ENCODE results near the gene HTATIP2.
A peak's percentile ranks its signal among the peaks of the same experiment; 100 is the strongest.
"Not testable (repeated sequence)": the region's sequence is repeated elsewhere in the genome, so short reads cannot be mapped to it uniquely, and the experiment has no call there.

Gene HTATIP2

GRCh38 chr11:20363149-20363499 is 390 bp upstream of the HTATIP2 start:
- Mint-ChIP-seq H3K4me1 (peaks cover 47% of the 10 kb centered on the region), H3K4me3 (peak overlapping the region; percentile 69), H3K27ac (peak overlapping the region; percentile 80), H3K9me3 (no peaks in the 10 kb centered on the region), H3K36me3 (no peaks in the 10 kb centered on the region)
- DNase-seq (ENCODE audit: low spot score in 2 of 2) (no peak), ATAC-seq (no peak)

- H3K27ac Mint-ChIP-seq: peak overlapping the region; percentile 80
- ATAC-seq (no peak), DNase-seq (ENCODE audit: low spot score in 2 of 2) (no peak)
- H3K4me1 Mint-ChIP-seq: peaks cover 54% of the 10 kb centered on the region
- no peaks in the 10 kb centered on the region for H3K9me3 Mint-ChIP-seq
- peak overlapping the region; percentile 69 for H3K4me3 Mint-ChIP-seq
- peaks cover 9% of the 10 kb centered on the region for H3K36me3 Mint-ChIP-seq
These were observed 853 bp downstream of the HTATIP2 start for GRCh38 chr11:20364341-20364792.

GRCh38 chr11:20365465-20365864 is 2.0 kb downstream of the HTATIP2 start:
- peak overlapping the region; percentile 69 for H3K4me3 Mint-ChIP-seq
- not testable (repeated sequence) for ATAC-seq

GRCh38 chr11:20367313-20367948 is 3.9 kb downstream of the HTATIP2 start:
- peaks cover 46% of the 10 kb centered on the region for H3K4me1 Mint-ChIP-seq
- no peaks in the 10 kb centered on the region for H3K9me3 Mint-ChIP-seq
- peaks cover 27% of the 10 kb centered on the region for H3K36me3 Mint-ChIP-seq
- ATAC-seq (peak; percentile 87), DNase-seq (ENCODE audit: low spot score in 2 of 2) (peak in 1 of 2 donors; percentile 59)
- H3K4me3 Mint-ChIP-seq: peak overlapping the region; percentile 51
- peak overlapping the region; percentile 82 for H3K27ac Mint-ChIP-seq

More at GRCh38 chr11:20365465-20365864, 2.0 kb downstream of the HTATIP2 start:
- not testable (repeated sequence) for DNase-seq (ENCODE audit: low spot score in 2 of 2); H3K27ac Mint-ChIP-seq; H3K9me3 Mint-ChIP-seq
- peaks cover 52% of the 10 kb centered on the region for H3K4me1 Mint-ChIP-seq
- H3K36me3 Mint-ChIP-seq: peaks cover 11% of the 10 kb centered on the region

- no peak overlapping the region for H3K27ac Mint-ChIP-seq
- H3K36me3 Mint-ChIP-seq: peaks cover 35% of the 10 kb centered on the region
- H3K9me3 Mint-ChIP-seq: no peaks in the 10 kb centered on the region
- H3K4me3 Mint-ChIP-seq: no peak overlapping the region
- peaks cover 37% of the 10 kb centered on the region for H3K4me1 Mint-ChIP-seq
- no peak for DNase-seq (ENCODE audit: low spot score in 2 of 2)
- no peak for ATAC-seq
These were observed 4.9 kb downstream of the HTATIP2 start for GRCh38 chr11:20368438-20368837.

- Mint-ChIP-seq H3K4me1 (peaks cover 36% of the 10 kb centered on the region), H3K9me3 (no peaks in the 10 kb centered on the region), H3K4me3 (no peak overlapping the region), H3K27ac (no peak overlapping the region), H3K36me3 (peaks cover 38% of the 10 kb centered on the region)
- DNase-seq (ENCODE audit: low spot score in 2 of 2) (no peak), ATAC-seq (no peak)
These were observed 6.3 kb downstream of the HTATIP2 start for GRCh38 chr11:20369826-20370225.

- no peak overlapping the region for H3K4me3 Mint-ChIP-seq
- peaks cover 54% of the 10 kb centered on the region for H3K36me3 Mint-ChIP-seq
- H3K27ac Mint-ChIP-seq: no peak overlapping the region
These were observed 8.6 kb downstream of the HTATIP2 start for GRCh38 chr11:20372081-20372626.

GRCh38 chr11:20373147-20373546 is 9.6 kb downstream of the HTATIP2 start:
- Mint-ChIP-seq H3K4me1 (peaks cover 19% of the 10 kb centered on the region), H3K4me3 (no peak overlapping the region), H3K36me3 (peaks cover 63% of the 10 kb centered on the region), H3K27ac (no peak overlapping the region), H3K9me3 (no peaks in the 10 kb centered on the region)
- DNase-seq (ENCODE audit: low spot score in 2 of 2): no peak
- no peak for ATAC-seq

More at GRCh38 chr11:20372081-20372626, 8.6 kb downstream of the HTATIP2 start:
- DNase-seq (ENCODE audit: low spot score in 2 of 2): no peak
- no peaks in the 10 kb centered on the region for H3K9me3 Mint-ChIP-seq
- peaks cover 26% of the 10 kb centered on the region for H3K4me1 Mint-ChIP-seq
- ATAC-seq: no peak

- Mint-ChIP-seq H3K36me3 (peaks cover 63% of the 10 kb centered on the region), H3K27ac (peak overlapping the region; percentile 94), H3K4me1 (peaks cover 14% of the 10 kb centered on the region), H3K4me3 (no peak overlapping the region), H3K9me3 (no peaks in the 10 kb centered on the region)
- no peak for DNase-seq (ENCODE audit: low spot score in 2 of 2)
- ATAC-seq: no peak
These were observed 10.2 kb downstream of the HTATIP2 start for GRCh38 chr11:20373568-20374209.

GRCh38 chr11:20374741-20375300 is 11.3 kb downstream of the HTATIP2 start:
- Mint-ChIP-seq H3K36me3 (peaks cover 70% of the 10 kb centered on the region), H3K4me1 (peaks cover 12% of the 10 kb centered on the region)

GRCh38 chr11:20376162-20376730 is 12.7 kb downstream of the HTATIP2 start:
- H3K4me3 Mint-ChIP-seq: no peak overlapping the region
- peaks cover 12% of the 10 kb centered on the region for H3K4me1 Mint-ChIP-seq
- H3K9me3 Mint-ChIP-seq: no peaks in the 10 kb centered on the region
- DNase-seq (ENCODE audit: low spot score in 2 of 2) (no peak), ATAC-seq (no peak)
- H3K27ac Mint-ChIP-seq: peak overlapping the region; percentile 87
- peaks cover 77% of the 10 kb centered on the region for H3K36me3 Mint-ChIP-seq

More at GRCh38 chr11:20374741-20375300, 11.3 kb downstream of the HTATIP2 start:
- Mint-ChIP-seq H3K9me3 (no peaks in the 10 kb centered on the region), H3K27ac (peak overlapping the region; percentile 94), H3K4me3 (no peak overlapping the region)
- peak; percentile 77 for ATAC-seq
- DNase-seq (ENCODE audit: low spot score in 2 of 2): no peak

GRCh38 chr11:20385996-20386395 is 22.5 kb downstream of the HTATIP2 start:
- H3K27ac Mint-ChIP-seq: peak overlapping the region; percentile 99
- peaks cover 21% of the 10 kb centered on the region for H3K4me1 Mint-ChIP-seq

GRCh38 chr11:20387261-20388095 is 24.0 kb downstream of the HTATIP2 start, which contains the start of gene PRMT3:
Gene PRMT3, plus strand, starts transcription at chr11:20387716. Its CDS starts 31 bp downstream, at chr11:20387747.
- Mint-ChIP-seq H3K36me3 (peaks cover 59% of the 10 kb centered on the region), H3K27ac (peak within 1 kb of the TSS; percentile 99), H3K9me3 (no peaks in the 10 kb centered on the region), H3K4me3 (peak within 1 kb of the TSS; percentile 97), H3K4me1 (peaks cover 21% of the 10 kb centered on the region)
- DNase-seq (ENCODE audit: low spot score in 2 of 2) (peak; percentile 97 to 99), ATAC-seq (peak; percentile 92)

More at GRCh38 chr11:20385996-20386395, 22.5 kb downstream of the HTATIP2 start:
- ATAC-seq; H3K9me3 Mint-ChIP-seq; DNase-seq (ENCODE audit: low spot score in 2 of 2): not testable (repeated sequence)
- peaks cover 57% of the 10 kb centered on the region for H3K36me3 Mint-ChIP-seq
- H3K4me3 Mint-ChIP-seq: peak overlapping the region; percentile 97

Data from stimulated activated effector memory CD8-positive, alpha-beta T cell treated with anti-CD3 and anti-CD28 coated beads, Interleukin-12 subunit alpha, Interleukin-12 subunit beta, amount 100 ng/mL, for 72 hours (primary cell).